Testis (tissue), 2 donors: Measurements from ENCODE around the gene STK16.

ENCODE experiments used
- POLR2A ChIP-seq: fragments of 450-650 bp; IDR thresholded peaks from one replicate; pipeline ENCODE4 v1.6.1; 2017; ENCODE audit warnings: antibody characterized with exemption, mild to moderate bottlenecking, moderate library complexity
- TF ChIP-seq, protein P1 (sequence below), 3 experiments: fragments of 450-650 bp in 2 of 3; fragments of 200-600 bp in 1 of 3; sonication (generic) in 1 of 3; IDR thresholded peaks; one replicate each; pipeline ENCODE4 v1.5.1; 2016 to 2019; ENCODE audit warnings: antibody characterized with exemption in 3 of 3, mild to moderate bottlenecking in 2 of 3, moderate library complexity in 1 of 3

DNA sequence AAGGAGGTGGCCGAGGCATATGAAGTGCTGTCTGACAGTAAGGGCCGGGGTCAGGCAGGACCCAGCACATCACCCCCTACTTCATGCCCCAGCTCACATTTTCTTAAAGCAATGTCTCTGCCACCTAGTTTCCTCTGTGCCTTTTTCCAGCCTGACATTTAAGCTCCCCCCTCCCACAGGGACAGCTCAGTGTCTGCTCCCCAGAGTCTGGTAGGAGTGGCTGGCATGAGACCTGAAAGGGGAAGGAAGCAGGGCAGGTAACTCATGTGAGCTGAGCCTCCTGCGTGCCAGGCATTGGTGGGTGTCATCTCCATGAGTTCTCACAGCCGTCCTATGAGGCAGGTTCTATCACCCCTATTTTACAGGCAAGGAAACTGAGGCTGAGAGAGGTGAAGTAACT, 35.4 kb downstream of the STK16 start:
- TF ChIP-seq, protein P1, sequence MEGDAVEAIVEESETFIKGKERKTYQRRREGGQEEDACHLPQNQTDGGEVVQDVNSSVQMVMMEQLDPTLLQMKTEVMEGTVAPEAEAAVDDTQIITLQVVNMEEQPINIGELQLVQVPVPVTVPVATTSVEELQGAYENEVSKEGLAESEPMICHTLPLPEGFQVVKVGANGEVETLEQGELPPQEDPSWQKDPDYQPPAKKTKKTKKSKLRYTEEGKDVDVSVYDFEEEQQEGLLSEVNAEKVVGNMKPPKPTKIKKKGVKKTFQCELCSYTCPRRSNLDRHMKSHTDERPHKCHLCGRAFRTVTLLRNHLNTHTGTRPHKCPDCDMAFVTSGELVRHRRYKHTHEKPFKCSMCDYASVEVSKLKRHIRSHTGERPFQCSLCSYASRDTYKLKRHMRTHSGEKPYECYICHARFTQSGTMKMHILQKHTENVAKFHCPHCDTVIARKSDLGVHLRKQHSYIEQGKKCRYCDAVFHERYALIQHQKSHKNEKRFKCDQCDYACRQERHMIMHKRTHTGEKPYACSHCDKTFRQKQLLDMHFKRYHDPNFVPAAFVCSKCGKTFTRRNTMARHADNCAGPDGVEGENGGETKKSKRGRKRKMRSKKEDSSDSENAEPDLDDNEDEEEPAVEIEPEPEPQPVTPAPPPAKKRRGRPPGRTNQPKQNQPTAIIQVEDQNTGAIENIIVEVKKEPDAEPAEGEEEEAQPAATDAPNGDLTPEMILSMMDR (IDR thresholded peaks at IDR 0.05): no peak
- TF ChIP-seq POLR2A: no peak
